Suprapubic skin (tissue), 3 donors: ENCODE results near the gene LRBA.

ENCODE experiments used
- POLR2A ChIP-seq, 2 donors: fragments of 450-650 bp; IDR thresholded peaks; one replicate each; pipeline ENCODE4 v1.6.1; 2017; ENCODE audit warnings: antibody characterized with exemption in 2 of 2, mild to moderate bottlenecking in 2 of 2, moderate library complexity in 2 of 2
- TF ChIP-seq, protein P1 (sequence below), 2 donors: fragments of 200-600 bp in 1 of 2; fragments of 450-650 bp in 1 of 2; sonication (generic) in 1 of 2; IDR thresholded peaks; one replicate each; pipeline ENCODE4 v1.5.1; 2016 to 2019; ENCODE audit warnings: antibody characterized with exemption in 2 of 2, mild to moderate bottlenecking in 1 of 2, moderate library complexity in 1 of 2

DNA sequence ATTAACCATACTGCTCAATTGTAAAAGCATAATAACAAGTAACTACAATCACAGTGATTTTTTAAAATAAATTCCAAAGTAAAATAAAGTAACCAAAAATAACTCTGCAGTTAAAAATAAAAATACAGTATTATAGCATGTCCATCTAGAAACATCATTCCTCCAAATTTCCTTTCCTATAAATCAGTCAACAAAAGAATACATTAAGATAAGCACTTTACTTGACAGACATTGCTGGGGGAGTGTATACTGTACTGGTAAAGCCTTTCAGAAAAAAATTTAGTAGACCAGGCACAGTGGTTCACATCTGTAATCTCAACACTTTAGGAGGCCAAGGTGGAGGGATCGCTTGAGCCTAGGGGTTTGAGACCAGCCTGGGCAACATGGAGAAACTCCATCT lies 91.1 kb downstream of the LRBA start:
- TF ChIP-seq, protein P1, sequence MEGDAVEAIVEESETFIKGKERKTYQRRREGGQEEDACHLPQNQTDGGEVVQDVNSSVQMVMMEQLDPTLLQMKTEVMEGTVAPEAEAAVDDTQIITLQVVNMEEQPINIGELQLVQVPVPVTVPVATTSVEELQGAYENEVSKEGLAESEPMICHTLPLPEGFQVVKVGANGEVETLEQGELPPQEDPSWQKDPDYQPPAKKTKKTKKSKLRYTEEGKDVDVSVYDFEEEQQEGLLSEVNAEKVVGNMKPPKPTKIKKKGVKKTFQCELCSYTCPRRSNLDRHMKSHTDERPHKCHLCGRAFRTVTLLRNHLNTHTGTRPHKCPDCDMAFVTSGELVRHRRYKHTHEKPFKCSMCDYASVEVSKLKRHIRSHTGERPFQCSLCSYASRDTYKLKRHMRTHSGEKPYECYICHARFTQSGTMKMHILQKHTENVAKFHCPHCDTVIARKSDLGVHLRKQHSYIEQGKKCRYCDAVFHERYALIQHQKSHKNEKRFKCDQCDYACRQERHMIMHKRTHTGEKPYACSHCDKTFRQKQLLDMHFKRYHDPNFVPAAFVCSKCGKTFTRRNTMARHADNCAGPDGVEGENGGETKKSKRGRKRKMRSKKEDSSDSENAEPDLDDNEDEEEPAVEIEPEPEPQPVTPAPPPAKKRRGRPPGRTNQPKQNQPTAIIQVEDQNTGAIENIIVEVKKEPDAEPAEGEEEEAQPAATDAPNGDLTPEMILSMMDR (IDR thresholded peaks at IDR 0.05), result no peak
- no peak for TF ChIP-seq POLR2A (IDR thresholded peaks at IDR 0.05)
